KOPT-K1 (cell line): Measurements from ENCODE around the gene F5.

Experiments
- H3K27ac ChIP-seq: fragments of 200-600 bp; sonication (generic); 2 replicates; pipeline ENCODE4 v1.5.1; 2016; ENCODE audit warnings: antibody characterized with exemption, mild to moderate bottlenecking, low read depth, low read length; ENCODE audit not compliant: poor library complexity, severe bottlenecking
- H3K36me3 ChIP-seq: fragments of 200-600 bp; sonication (generic); 2 replicates; pipeline ENCODE4 v1.5.1; 2017; ENCODE audit warnings: antibody characterized with exemption, mild to moderate bottlenecking, low read length, moderate library complexity; ENCODE audit not compliant: insufficient read depth
- H3K9me3 ChIP-seq: fragments of 200-600 bp; sonication (generic); 2 replicates; pipeline ENCODE4 v1.5.1; 2017; ENCODE audit warnings: antibody characterized with exemption, low read length, mild to moderate bottlenecking; ENCODE audit not compliant: insufficient read depth, poor library complexity, severe bottlenecking

Gene F5

GRCh38 chr1:169586395-169587255, at the start of gene F5:
TSS of gene F5 (minus strand) at chr1:169586481. CDS start at chr1:169586386, 95 bp downstream.
- Histone ChIP-seq H3K36me3 (no peaks in the 10 kb centered on the region), H3K9me3 (no peaks in the 10 kb centered on the region), H3K27ac (peak within 1 kb of the TSS; percentile 6)

- Histone ChIP-seq H3K27ac (no peak overlapping the region), H3K36me3 (no peaks in the 10 kb centered on the region), H3K9me3 (peaks cover 66% of the 10 kb centered on the region)
These were observed 48.6 kb upstream of the F5 start for GRCh38 chr1:169634877-169635276.

- no peak overlapping the region for H3K27ac ChIP-seq
- H3K9me3 ChIP-seq: peaks cover 60% of the 10 kb centered on the region
- H3K36me3 ChIP-seq: no peaks in the 10 kb centered on the region
These were observed 47.9 kb upstream of the F5 start for GRCh38 chr1:169634145-169634544.

GRCh38 chr1:169631249-169631648, 45.0 kb upstream of the F5 start:
- Histone ChIP-seq H3K9me3 (peaks cover 35% of the 10 kb centered on the region), H3K36me3 (no peaks in the 10 kb centered on the region), H3K27ac (no peak overlapping the region)

GRCh38 chr1:169630006-169630405, 43.7 kb upstream of the F5 start, which contains the start of gene SELP:
TSS of gene SELP (minus strand) at chr1:169630124. CDS start at chr1:169630074, 50 bp downstream.
- Histone ChIP-seq H3K9me3 (peaks cover 23% of the 10 kb centered on the region), H3K36me3 (no peaks in the 10 kb centered on the region), H3K27ac (peak within 1 kb of the TSS; percentile 59)

GRCh38 chr1:169624912-169625311, 38.6 kb upstream of the F5 start:
- Histone ChIP-seq H3K27ac (peak overlapping the region; percentile 12), H3K9me3 (no peaks in the 10 kb centered on the region), H3K36me3 (no peaks in the 10 kb centered on the region)

- H3K27ac ChIP-seq: peak overlapping the region; percentile 50
These were observed 37.8 kb upstream of the F5 start for GRCh38 chr1:169624122-169624521.

GRCh38 chr1:169623132-169623926, 37.0 kb upstream of the F5 start:
- no peaks in the 10 kb centered on the region for H3K9me3 ChIP-seq
- H3K36me3 ChIP-seq: no peaks in the 10 kb centered on the region
- peak overlapping the region; percentile 50 for H3K27ac ChIP-seq

More at GRCh38 chr1:169624122-169624521, 37.8 kb upstream of the F5 start:
- no peaks in the 10 kb centered on the region for H3K36me3 ChIP-seq
- no peaks in the 10 kb centered on the region for H3K9me3 ChIP-seq

- no peak overlapping the region for H3K27ac ChIP-seq
- no peaks in the 10 kb centered on the region for H3K9me3 ChIP-seq
- H3K36me3 ChIP-seq: no peaks in the 10 kb centered on the region
These were observed 34.3 kb upstream of the F5 start for GRCh38 chr1:169620565-169620964.

GRCh38 chr1:169618367-169618766, 32.1 kb upstream of the F5 start:
- Histone ChIP-seq H3K9me3 (no peaks in the 10 kb centered on the region), H3K27ac (no peak overlapping the region), H3K36me3 (no peaks in the 10 kb centered on the region)

GRCh38 chr1:169615803-169616202, 29.5 kb upstream of the F5 start:
- H3K27ac ChIP-seq: no peak overlapping the region
- H3K9me3 ChIP-seq: no peaks in the 10 kb centered on the region
- no peaks in the 10 kb centered on the region for H3K36me3 ChIP-seq

- Histone ChIP-seq H3K9me3 (no peaks in the 10 kb centered on the region), H3K27ac (no peak overlapping the region), H3K36me3 (no peaks in the 10 kb centered on the region)
These were observed 24.6 kb upstream of the F5 start for GRCh38 chr1:169610858-169611257.

GRCh38 chr1:169610108-169610507, 23.8 kb upstream of the F5 start:
- Histone ChIP-seq H3K27ac (no peak overlapping the region), H3K9me3 (no peaks in the 10 kb centered on the region), H3K36me3 (no peaks in the 10 kb centered on the region)

- no peaks in the 10 kb centered on the region for H3K36me3 ChIP-seq
- H3K9me3 ChIP-seq: no peaks in the 10 kb centered on the region
- no peak overlapping the region for H3K27ac ChIP-seq
These were observed 21.9 kb upstream of the F5 start for GRCh38 chr1:169608226-169608625.

GRCh38 chr1:169604781-169605560, 18.7 kb upstream of the F5 start:
- Histone ChIP-seq H3K36me3 (no peaks in the 10 kb centered on the region), H3K27ac (peak overlapping the region; percentile 43), H3K9me3 (no peaks in the 10 kb centered on the region)
